Stimulated activated CD8-positive, alpha-beta memory T cell treated with anti-CD3 and anti-CD28 coated beads, Interleukin-4, amount 100 ng/mL, for 1 hour (primary cell): ENCODE data around the gene AGBL4.

ENCODE experiments used
- DNase-seq, 2 donors: peaks; one replicate each; pipeline ENCODE4 v3.0.0-alpha.2; 2020; ENCODE audit warnings: low read depth in 2 of 2, low spot score in 1 of 2

The AGBL4 gene

DNA sequence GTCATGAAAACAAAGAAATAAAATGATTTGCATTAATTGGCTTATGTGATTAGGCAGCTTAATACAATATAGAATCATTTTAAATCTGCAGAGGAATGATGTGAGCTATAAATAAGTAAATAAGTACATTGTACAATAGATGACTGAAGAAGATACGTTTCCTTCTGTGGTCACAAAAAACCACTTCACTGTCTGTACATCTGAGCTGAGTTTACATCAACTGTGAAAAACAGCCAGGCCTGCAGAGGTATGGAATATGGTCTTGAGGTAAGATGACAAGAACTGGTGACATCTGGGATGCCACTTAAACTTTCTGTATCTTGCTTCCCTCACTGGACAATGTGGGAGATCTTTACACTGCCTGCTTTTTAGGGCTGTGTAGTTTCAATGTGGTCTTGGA, 1117.0 kb downstream of the AGBL4 start:
- no peak for DNase-seq

DNA sequence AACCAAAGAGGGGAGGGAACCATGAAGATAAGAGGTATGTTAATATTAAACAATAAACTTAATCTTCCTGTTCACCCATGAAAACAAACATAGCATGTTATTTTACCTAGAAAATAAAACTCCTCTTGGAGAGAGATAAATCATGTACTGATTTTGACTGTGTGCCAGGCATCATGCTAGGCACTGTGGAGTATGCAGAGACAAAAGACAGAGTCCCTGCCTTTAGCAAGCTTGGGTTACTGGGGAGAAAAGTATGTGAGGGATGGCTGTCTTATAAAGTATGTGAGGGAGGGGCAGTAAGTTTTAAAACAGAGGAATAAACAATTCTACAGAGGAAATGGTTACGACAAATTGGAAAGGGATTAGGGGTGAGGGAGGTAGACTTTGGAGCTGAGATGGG, 1117.6 kb downstream of the AGBL4 start:
- no peak for DNase-seq

DNA sequence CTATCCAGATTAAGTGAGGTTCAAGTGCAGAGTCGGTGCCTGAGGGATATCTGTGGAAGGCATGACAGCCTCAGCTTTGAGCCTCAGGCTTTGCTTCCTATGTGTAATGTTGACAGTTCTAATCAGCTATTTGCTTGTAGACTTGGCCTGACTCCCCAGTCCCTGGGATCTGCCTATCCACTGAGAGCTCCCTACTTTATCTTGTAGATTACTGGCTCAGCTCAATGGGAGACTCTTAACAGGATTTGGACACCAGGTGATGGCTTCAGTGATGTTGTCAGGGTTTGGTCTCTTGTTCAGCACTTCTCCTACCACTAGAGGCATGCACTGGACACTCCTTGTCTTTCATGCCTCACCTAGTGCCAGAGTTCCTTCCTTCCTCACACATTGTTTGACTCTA, 1120.5 kb downstream of the AGBL4 start:
- DNase-seq = no peak

GRCh38 chr1:48898894-48899293, 1124.9 kb downstream of the AGBL4 start:
- no peak for DNase-seq

DNA sequence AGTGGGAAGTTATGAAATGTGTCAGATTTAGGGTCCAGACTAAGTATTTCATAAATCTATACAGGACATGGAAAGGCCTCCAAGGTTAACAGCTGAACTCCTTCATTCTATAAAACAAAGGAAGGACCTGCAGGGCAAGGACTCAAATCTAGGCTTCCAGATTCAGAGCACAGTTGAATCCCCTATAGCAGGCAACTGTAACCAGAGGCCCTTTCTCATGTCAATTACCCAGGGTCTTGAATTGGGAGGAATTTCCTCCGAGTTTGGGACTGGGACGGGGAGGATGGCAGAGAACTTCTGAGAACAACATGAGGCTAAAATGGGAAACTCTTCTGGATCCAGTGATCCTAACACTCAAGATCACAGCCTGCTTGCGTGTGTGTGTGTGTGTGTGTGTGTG, 1134.1 kb downstream of the AGBL4 start:
- no peak for DNase-seq

DNA sequence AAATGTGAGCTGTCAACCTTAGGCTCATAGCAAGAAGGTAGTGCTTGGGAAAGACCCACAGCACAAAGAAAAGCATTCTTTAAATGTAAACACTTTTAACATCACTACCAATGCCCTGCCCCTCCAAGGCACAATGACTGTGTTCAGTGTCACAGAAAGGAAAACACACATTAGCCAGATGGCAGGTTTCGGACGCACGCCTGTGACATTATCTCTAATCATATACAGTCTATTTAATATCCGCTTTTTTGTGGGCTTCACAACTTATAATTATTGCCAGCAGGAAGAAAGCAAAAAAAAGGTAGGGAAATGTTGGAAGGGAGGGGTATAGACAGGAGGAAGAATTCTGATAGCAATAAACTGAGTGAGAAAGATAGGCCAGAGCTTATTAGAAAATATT, 1134.7 kb downstream of the AGBL4 start:
- DNase-seq = no peak

DNA sequence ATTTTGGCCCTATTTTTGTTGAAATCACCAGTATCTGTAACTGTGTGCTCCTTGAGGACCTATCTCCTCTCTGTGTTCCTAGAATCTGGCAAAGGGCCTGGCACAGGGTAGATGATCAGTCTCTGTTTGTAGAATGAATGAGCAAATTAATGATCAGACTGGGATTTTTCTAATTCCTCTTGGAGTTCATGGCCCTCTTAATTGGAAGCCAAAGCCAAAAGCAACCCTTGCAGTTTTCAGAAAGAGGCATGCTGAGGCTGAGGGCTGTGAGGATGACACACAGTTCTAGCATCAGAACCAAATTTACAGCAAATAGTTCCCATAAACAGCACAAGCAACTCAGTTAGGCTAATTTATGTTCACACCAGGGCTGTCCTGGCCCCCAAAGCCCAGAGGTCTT, 1136.0 kb downstream of the AGBL4 start:
- DNase-seq = no peak

- DNase-seq = no peak
Measured at GRCh38 chr1:48882020-48882419, 1141.7 kb downstream of the AGBL4 start.

- DNase-seq = no peak
Measured at GRCh38 chr1:48878191-48878940, 1145.4 kb downstream of the AGBL4 start.

DNA sequence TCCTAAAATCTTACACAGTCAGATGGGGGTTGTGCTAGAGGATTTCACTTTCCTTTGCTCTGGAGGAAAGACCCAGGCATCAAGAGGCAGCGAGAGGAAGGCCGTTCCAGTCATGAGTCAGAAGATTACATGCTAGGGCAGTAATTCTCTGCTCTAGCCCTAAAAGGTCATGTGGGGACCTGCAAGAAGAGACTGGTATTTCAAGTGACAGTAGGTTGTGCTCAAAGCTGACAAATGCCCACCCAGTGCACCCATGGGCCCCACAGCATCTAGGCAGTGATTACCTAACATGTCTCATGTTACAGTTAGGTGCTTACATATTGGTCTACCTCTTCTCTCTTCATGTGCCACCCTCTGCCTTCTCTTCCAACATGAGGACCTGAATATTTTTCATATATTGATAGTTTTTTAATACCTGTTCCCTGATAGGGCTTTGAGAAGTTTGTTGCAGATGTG, 1147.4 kb downstream of the AGBL4 start:
- DNase-seq = no peak

GRCh38 chr1:48875552-48876329, 1148.0 kb downstream of the AGBL4 start:
- DNase-seq = no peak

DNA sequence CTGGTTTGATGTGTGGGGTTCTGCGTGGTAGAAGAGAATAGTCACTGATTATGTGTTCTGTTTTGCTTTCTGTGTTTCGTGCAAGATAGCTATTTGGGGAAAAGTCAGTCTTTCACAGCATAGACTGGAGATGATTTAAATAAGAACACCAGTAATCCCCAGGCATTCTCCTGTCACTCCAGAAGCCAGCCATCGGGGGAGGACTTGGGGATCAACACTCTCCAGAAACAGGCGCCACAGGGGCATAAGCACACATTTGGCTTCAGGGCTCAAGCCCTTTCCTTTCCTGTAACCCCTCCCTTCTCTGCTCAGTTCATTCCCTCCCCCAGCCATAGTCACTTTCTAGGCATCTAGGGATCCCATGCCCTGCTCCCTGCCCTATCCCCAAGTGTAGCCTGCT, 1149.8 kb downstream of the AGBL4 start:
- DNase-seq = no peak

DNA sequence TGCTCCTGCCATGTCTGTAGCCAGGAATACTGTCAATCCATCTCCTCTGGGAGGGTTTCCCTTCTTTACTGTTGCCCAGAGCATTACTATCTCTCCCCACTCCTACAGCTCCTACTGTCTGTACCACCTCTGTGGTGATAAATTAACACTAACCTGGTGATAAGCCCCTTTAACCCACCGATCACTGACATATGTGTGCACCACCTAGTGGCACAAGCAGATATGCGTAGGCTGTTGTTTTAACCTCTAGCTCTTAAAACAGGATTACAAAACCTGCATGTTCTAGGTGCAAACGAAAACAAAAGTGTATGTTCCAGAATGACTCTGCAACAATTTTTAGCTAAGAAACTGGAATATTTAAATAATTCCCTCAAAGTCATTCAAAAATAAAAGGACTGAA, 1153.2 kb downstream of the AGBL4 start:
- DNase-seq = no peak

DNA sequence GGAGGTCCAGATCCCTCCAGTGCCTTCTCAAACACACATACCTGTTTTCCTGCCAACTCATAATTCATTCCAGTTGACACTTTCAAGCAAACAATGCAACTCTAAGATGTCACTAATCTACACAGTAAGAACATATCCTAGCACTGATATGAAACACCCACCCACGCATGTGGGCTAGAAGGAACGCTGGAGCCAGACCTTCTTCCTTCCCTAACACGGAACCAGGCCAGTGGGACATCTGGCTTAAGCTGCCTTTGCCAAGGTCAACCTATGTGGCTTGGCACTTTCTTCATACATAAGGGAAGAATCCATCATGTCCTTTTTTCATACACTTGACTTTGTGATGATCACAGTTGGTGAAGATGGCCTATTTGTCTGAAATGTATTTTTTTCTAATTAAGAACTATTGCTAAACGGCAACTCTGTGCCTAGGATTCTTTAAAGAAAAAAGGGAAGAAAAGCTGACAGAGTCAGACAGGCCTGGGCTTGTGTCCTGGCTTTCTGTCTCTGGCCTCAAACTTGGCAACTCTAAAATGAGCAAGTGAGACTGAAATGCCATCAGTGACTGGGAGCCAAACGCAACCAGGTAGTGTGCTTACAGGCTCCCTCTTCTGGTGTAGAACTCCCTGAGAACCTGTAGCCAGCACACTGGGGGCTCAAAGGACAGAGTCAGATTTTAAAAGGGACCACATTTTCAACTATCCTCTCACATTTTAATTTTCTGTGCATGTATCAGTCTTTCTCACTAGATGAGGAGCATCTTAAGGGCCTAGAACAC, 1154.4 kb downstream of the AGBL4 start:
- no peak for DNase-seq

DNA sequence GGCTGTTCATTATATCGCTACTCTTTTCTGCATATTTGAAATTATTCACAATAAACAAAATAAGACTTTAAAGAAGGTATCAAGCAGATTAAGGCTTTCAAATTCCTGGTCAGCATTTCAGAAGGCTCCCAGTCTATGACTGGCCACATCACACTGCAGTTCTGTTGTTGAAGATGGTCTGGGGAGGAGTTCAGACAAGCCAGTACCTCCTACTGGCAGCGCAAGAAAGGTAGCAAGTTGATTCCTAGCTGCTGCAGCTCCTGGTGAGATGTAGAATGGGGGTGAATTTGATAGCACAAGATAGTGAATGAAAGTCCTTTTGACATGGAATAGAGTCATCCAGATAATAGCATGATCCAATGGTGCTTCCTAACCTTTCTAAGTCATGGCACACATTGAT, 1158.8 kb downstream of the AGBL4 start:
- no peak for DNase-seq

GRCh38 chr1:48859456-48859855, 1164.3 kb downstream of the AGBL4 start:
- no peak for DNase-seq

DNA sequence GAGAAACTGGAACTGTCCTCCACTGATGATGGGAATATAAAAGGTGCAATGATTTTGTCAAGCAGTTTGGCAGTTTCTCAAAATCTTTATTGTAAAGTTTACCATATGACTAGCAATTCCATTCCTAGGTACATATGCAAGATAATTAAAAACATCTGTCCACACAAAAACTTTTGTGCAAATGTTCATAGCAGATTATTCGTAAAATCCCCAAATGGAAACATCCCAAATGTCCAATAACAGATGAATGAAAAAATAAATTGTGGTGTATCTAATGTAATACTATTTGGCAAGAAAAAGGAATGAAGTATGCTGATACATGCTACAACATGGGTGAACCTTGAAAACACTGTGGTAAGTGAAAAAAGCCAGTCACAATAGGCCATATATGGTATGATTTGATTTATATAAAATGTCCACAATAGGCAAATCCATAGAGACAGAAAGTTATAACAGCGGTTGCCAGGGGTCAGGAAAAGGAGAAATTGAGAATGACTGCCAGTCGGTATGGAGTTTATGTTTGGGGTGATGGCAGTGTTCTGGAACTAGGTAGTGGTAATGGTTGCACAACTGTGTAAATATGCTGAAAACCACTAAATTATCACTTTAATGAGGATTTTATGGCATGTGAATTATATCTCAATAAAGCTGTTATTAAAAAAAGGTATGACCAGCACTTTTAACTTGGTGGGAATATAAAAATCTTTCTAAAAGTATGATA, 1165.4 kb downstream of the AGBL4 start:
- no peak for DNase-seq

DNA sequence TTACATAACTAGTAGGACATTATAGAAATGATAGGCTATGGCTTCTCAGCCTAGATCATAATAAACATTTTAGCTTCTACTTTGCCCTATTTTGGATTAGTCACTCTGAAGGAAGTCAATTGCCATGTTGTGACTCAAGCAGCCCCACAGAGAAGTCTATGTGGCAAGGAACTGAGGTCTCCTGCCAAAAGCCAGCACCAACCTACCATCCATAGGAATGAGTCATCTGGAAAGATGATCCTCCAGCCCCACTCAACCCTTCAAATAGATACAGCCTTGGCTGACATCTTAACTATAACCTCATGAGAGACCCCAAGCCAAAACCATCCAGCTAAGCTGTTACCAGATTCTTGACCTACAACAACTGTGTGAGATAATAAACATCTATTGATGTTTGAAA, 1170.7 kb downstream of the AGBL4 start:
- no peak for DNase-seq

GRCh38 chr1:48851638-48852037, 1172.1 kb downstream of the AGBL4 start:
- DNase-seq = no peak

DNA sequence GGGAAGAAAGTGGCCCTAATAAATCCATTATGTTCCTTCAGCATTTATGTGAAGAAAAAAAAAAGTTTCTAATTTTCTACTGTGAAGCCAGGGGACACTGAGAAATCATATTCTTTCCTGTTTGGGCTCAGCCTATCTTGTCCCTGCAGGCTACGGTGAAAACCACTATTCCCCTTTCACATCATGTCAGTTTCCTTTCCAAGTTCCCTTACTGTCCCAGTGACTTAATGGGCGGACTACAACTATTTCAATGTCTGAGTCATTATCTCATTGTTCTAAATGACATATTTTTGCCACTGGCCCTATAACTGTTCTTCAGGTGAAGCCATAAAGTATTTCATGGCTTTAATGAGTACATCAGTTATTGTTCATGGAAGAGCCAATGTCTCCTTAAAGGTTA, 1175.7 kb downstream of the AGBL4 start:
- DNase-seq = no peak

DNA sequence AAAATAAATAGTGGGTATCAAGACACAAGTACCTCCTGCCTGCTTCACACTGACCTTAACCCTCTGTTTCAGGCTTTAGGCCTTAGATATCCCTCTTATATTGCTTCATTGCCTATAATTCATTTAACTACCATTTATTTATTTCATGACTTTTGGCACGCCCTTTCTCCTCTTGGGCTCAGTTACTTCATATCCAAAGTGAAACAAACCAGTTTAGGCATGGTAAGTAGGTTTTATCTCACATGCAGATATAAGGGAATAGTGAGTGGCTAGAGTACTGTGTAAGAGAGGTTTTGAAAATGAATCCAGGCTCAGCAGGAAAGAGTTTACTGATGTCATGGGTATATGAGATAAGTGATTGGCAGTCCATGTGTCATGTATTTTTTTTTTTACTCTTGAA, 1177.3 kb downstream of the AGBL4 start:
- no peak for DNase-seq
